IMR-90 (cell line): Measurements from ENCODE around the gene OSBPL1A. TPM values are rescaled to one million over a fixed set of nuclear protein-coding genes. Genes with fewer than 3 reads are reported as not detected.

Experiments
- ATAC-seq: fragments of 200-7000 bp; cut with Tn5 transposase; 2 replicates; pipeline ENCODE4 v1.9.1; 2020; ENCODE audit warnings: low read depth, mild to moderate bottlenecking, moderate library complexity
- BruUV-seq: library from RNA; stranded (reverse); fragments of 400-500 nt; replicated peaks from 2 replicates; lab custom pipeline; 2021; lab: Mats Ljungman, UMichigan
- CTCF ChIA-PET: fragments of 300-600 bp; formaldehyde crosslinking; extraction: SDS; loops from one replicate; lab custom pipeline; 2021; ENCODE audit warnings: antibody characterized with exemption; lab: Yijun Ruan, JAX
- POLR2A ChIA-PET: fragments of 300-600 bp; sonication (Branson Sonifier 250); formaldehyde crosslinking; loops from one replicate; lab custom pipeline; 2022; ENCODE audit warnings: antibody characterized with exemption; ENCODE audit not compliant: unreplicated experiment; lab: Charles Lee
- DNase-seq: peaks from one replicate; pipeline ENCODE4 v3.0.0; 2013
- H2AFZ ChIP-seq: replicated peaks from 2 replicates; pipeline ENCODE3; 2013; ENCODE audit warnings: low read length, mild to moderate bottlenecking; ENCODE audit not compliant: poor library complexity
- H2AK5ac ChIP-seq: 2 replicates; pipeline ENCODE4 v1.6.1; 2013; ENCODE audit warnings: low read depth, low read length, inconsistent platforms
- H2AK9ac ChIP-seq: replicated peaks from 2 replicates; pipeline ENCODE3; 2013; ENCODE audit warnings: mild to moderate bottlenecking, low read depth, low read length, moderate library complexity; ENCODE audit not compliant: poor library complexity
- H2BK120ac ChIP-seq: 2 replicates; pipeline ENCODE4 v1.6.1; 2013; ENCODE audit warnings: low read depth, low read length, inconsistent platforms
- H2BK15ac ChIP-seq: 3 replicates; pipeline ENCODE4 v1.6.1; 2013; ENCODE audit warnings: low read depth, low read length, inconsistent platforms
- H2BK20ac ChIP-seq: 2 replicates; pipeline ENCODE4 v1.6.1; 2013; ENCODE audit warnings: low read depth, mild to moderate bottlenecking, inconsistent platforms, low read length, moderate library complexity
- H2BK5ac ChIP-seq: 2 replicates; pipeline ENCODE4 v1.6.1; 2013; ENCODE audit warnings: mild to moderate bottlenecking, low read depth, low read length, inconsistent platforms; ENCODE audit not compliant: poor library complexity, severe bottlenecking
- H3K14ac ChIP-seq: replicated peaks from 2 replicates; pipeline ENCODE4 v1.6.1; 2013; ENCODE audit warnings: low read depth, low read length, inconsistent platforms
- H3K18ac ChIP-seq: 2 replicates; pipeline ENCODE4 v1.6.1; 2013; ENCODE audit warnings: low read depth, low read length, control low read depth
- H3K23ac ChIP-seq: 2 replicates; pipeline ENCODE4 v1.6.1; 2013; ENCODE audit warnings: low read depth, low read length, inconsistent platforms
- H3K27ac ChIP-seq: 2 replicates; pipeline ENCODE4 v1.5.1; 2013; ENCODE audit warnings: mild to moderate bottlenecking, control low read depth, low read length; ENCODE audit not compliant: insufficient read depth
- H3K27me3 ChIP-seq: 2 replicates; pipeline ENCODE4 v1.6.1; 2013; ENCODE audit warnings: low read length; ENCODE audit not compliant: control insufficient read depth, insufficient read depth
- H3K36me3 ChIP-seq: 2 replicates; pipeline ENCODE4 v1.6.1; 2013; ENCODE audit warnings: low read length, mixed read lengths; ENCODE audit not compliant: control insufficient read depth, insufficient read depth
- H3K4ac ChIP-seq: 2 replicates; pipeline ENCODE4 v1.6.1; 2013; ENCODE audit warnings: low read depth, low read length, inconsistent platforms
- H3K4me1 ChIP-seq: 2 replicates; pipeline ENCODE4 v1.6.1; 2013; ENCODE audit warnings: low read length, mixed read lengths; ENCODE audit not compliant: control insufficient read depth, insufficient read depth
- H3K4me2 ChIP-seq: 2 replicates; pipeline ENCODE4 v1.6.1; 2013; ENCODE audit warnings: low read depth, mild to moderate bottlenecking, control low read depth, low read length, moderate library complexity
- H3K4me3 ChIP-seq: 2 replicates; pipeline ENCODE4 v1.5.1; 2013; ENCODE audit warnings: low read depth, mild to moderate bottlenecking, control low read depth, low read length, moderate library complexity; ENCODE audit not compliant: insufficient read depth
- H3K56ac ChIP-seq: 2 replicates; pipeline ENCODE4 v1.6.1; 2013; ENCODE audit warnings: low read length, inconsistent platforms; ENCODE audit not compliant: insufficient read depth; ENCODE audit errors: extremely low read depth
- H3K79me1 ChIP-seq, 2 experiments: 2 replicates each; pipeline ENCODE4 v1.6.1; 2013; ENCODE audit warnings: low read length in 2 of 2, inconsistent platforms in 1 of 2, low read depth in 1 of 2
- H3K9ac ChIP-seq: 2 replicates; pipeline ENCODE4 v1.6.1; 2013; ENCODE audit warnings: low read depth, low read length, control low read depth
- H3K9me1 ChIP-seq: 2 replicates; pipeline ENCODE4 v1.6.1; 2013; ENCODE audit warnings: low read length, inconsistent platforms; ENCODE audit not compliant: insufficient read depth
- H3K9me3 ChIP-seq: 2 replicates; pipeline ENCODE4 v1.6.1; 2013; ENCODE audit warnings: low read length; ENCODE audit not compliant: control insufficient read depth, insufficient read depth
- H4K20me1 ChIP-seq: 2 replicates; pipeline ENCODE4 v1.6.1; 2013; ENCODE audit warnings: low read length, inconsistent platforms; ENCODE audit not compliant: insufficient read depth
- H4K5ac ChIP-seq: 2 replicates; pipeline ENCODE4 v1.6.1; 2013; ENCODE audit warnings: mild to moderate bottlenecking, low read depth, low read length, control low read depth
- H4K8ac ChIP-seq, 2 experiments: 2 replicates each; pipeline ENCODE4 v1.6.1; 2013; ENCODE audit warnings: low read depth in 2 of 2, low read length in 2 of 2, control low read depth in 1 of 2, inconsistent platforms in 1 of 2
- H4K91ac ChIP-seq: 2 replicates; pipeline ENCODE4 v1.6.1; 2013; ENCODE audit warnings: low read depth, low read length, inconsistent platforms; ENCODE audit not compliant: insufficient read depth
- RAD21 ChIP-seq: IDR thresholded peaks from 2 replicates; pipeline ENCODE4 v1.6.1; 2012; ENCODE audit warnings: low read length, improper control_type of control experiment
- RCOR1 ChIP-seq: IDR thresholded peaks from 2 replicates; pipeline ENCODE4 v1.6.1; 2012; ENCODE audit warnings: mild to moderate bottlenecking, low read length, improper control_type of control experiment; ENCODE audit not compliant: insufficient replicate concordance
- RFX5 ChIP-seq: IDR thresholded peaks from 2 replicates; pipeline ENCODE4 v1.8.0; 2012; ENCODE audit warnings: low read depth, mild to moderate bottlenecking, low read length, moderate library complexity
- WGBS, 2 experiments: methylation state at CpG; one replicate each; pipeline versions ENCODE4 v1.1.5 to v1.1.7; 2013; ENCODE audit warnings: missing lambda C conversion rate in 2 of 2; ENCODE audit not compliant: insufficient read length in 1 of 2; ENCODE audit errors: extremely low coverage in 2 of 2; 5-methylcytosine and 5-hydroxymethylcytosine counted together
- dilution Hi-C: fragments of 300-500 bp; cut with HindIII; formaldehyde crosslinking; loops from one replicate; pipeline ENCODE4 v1.14.3; 2018; ENCODE audit warnings: low sequenced_read_pairs; ENCODE audit not compliant: unreplicated experiment
- in situ Hi-C: fragments of 300-500 bp; cut with MboI; formaldehyde crosslinking; loops from 3 replicates; pipeline ENCODE4 v1.14.3; 2019; ENCODE audit warnings: low sequenced_read_pairs, inconsistent platforms, mixed read lengths
- intact Hi-C: fragments of 100-400 bp; cut with micrococcal nuclease; formaldehyde crosslinking; loops from 2 replicates; pipeline ENCODE4 v1.10.0; 2022
- polyA plus RNA-seq, 3 experiments: library from polyadenylated mRNA; depleted of rRNA; stranded (reverse); fragments of >200 nt; gene quantifications; 2 replicates each; pipeline ENCODE4 v1.2.3, GENCODE V29; 2012; ENCODE audit warnings: low replicate concordance in 1 of 3
- total RNA-seq: library from RNA; depleted of rRNA; stranded (reverse); fragments of >200 nt; gene quantifications from 2 replicates; pipeline ENCODE4 v1.2.3, GENCODE V29; 2012

OSBPL1A gene
- total and polyA plus RNA-seq, 2 of the 4 experiments (the other 2 are of a cell fraction), result 29.4 to 70.4 TPM

GRCh38 chr18:24181806-24182205 is 215.8 kb downstream of the OSBPL1A start:
- Histone ChIP-seq H2BK5ac (no peak overlapping the region), H3K9me1 (peaks cover 4% of the 10 kb centered on the region; the same call in 1 of the 2 replicates), H3K79me1 (peaks cover 0 to 7% of the 10 kb centered on the region in 2 experiments; a peak in 2 of 4 replicates), H2BK20ac (no peak overlapping the region), H4K91ac (no peak overlapping the region), H3K4ac (no peak overlapping the region), H3K27ac (no peak overlapping the region), H3K18ac (no peak overlapping the region), H3K27me3 (no peaks in the 10 kb centered on the region), H3K36me3 (0 out of 2 replicates have a peak, but pooled peaks cover 3% of the 10 kb centered on the region), H3K14ac (peak overlapping the region; percentile 55), H3K9ac (no peak overlapping the region), H4K5ac (no peak overlapping the region), H2AK5ac (no peak overlapping the region), H3K56ac (no peak overlapping the region), H2AFZ (no peak overlapping the region), H2BK120ac (no peak overlapping the region), H2AK9ac (no peak overlapping the region), H4K20me1 (no peaks in the 10 kb centered on the region; the same call in 1 of the 2 replicates), H4K8ac (no peak overlapping the region), H3K23ac (no peak overlapping the region), H3K4me1 (no peaks in the 10 kb centered on the region), H2BK15ac (no peak overlapping the region), H3K4me2 (no peak overlapping the region), H3K9me3 (no peaks in the 10 kb centered on the region), H3K4me3 (no peak overlapping the region)
- no TSS peak for BruUV-seq
- POLR2A ChIA-PET, result no interaction called here
- DNase-seq, result no peak
- intact Hi-C loops (no loop called here), in situ Hi-C loops (no loop called here), dilution Hi-C loops (no loop called here)
- WGBS, 2 experiments, result no CpG with 5 or more reads among the region's 2 CpGs
- ATAC-seq, result peak; percentile 32; the same call in 1 of the 2 replicates
- no peak for TF ChIP-seq RFX5
- no peak for TF ChIP-seq RAD21
- no peak for TF ChIP-seq RCOR1
- CTCF ChIA-PET, result interaction anchor here (1.0 kb wide), 1 partner anchor 34 kb away, joined by 3 read pairs; no protein-coding TSS in a partner anchor
